Stomach (tissue), 9 donors: ENCODE data around the gene RBBP5. TPM values are rescaled to one million over a fixed set of nuclear protein-coding genes. Genes with fewer than 3 reads are reported as not detected.

Experiments used
- DNase-seq, 2 donors: peaks; one replicate each; pipeline versions ENCODE4 v3.0.0 to v3.0.0-alpha.2; 2013 to 2019
- H3K27ac ChIP-seq, 5 donors: fragments of 200-600 bp in 4 of 5; sonication (generic) in 4 of 5; one replicate each; pipeline ENCODE4 v1.5.1; 2013 to 2019; ENCODE audit warnings: mild to moderate bottlenecking in 1 of 5, moderate library complexity in 1 of 5
- H3K27me3 ChIP-seq, 3 donors: fragments of 200-600 bp; sonication (generic); one replicate each; pipeline ENCODE4 v1.5.1; 2017 to 2019; ENCODE audit warnings: mixed run types in 1 of 3
- H3K36me3 ChIP-seq, 4 donors: fragments of 200-600 bp; sonication (generic); 1 replicate in 3 of 4; 2 replicates in 1 of 4; pipeline ENCODE4 v1.5.1; 2016 to 2019
- H3K4me1 ChIP-seq, 4 donors: fragments of 200-600 bp; sonication (generic); one replicate each; pipeline ENCODE4 v1.5.1; 2016 to 2019
- H3K4me3 ChIP-seq, 4 donors: fragments of 200-600 bp; sonication (generic) in 3 of 4; one replicate each; pipeline ENCODE4 v1.5.1; 2016 to 2019; ENCODE audit warnings: mild to moderate bottlenecking in 1 of 4
- H3K9me3 ChIP-seq, 4 donors: fragments of 200-600 bp; sonication (generic); one replicate each; pipeline ENCODE4 v1.5.1; 2016 to 2019
- CTCF ChIP-seq, 7 experiments: fragments of 450-650 bp in 4 of 7; fragments of 200-600 bp in 3 of 7; sonication (generic) in 3 of 7; IDR thresholded peaks; one replicate each; pipeline ENCODE4 v1.5.1; 2016 to 2019; ENCODE audit warnings: antibody characterized with exemption in 7 of 7, control low read depth in 2 of 7, mild to moderate bottlenecking in 1 of 7
- EP300 ChIP-seq: sonication (generic); formaldehyde crosslinking; IDR thresholded peaks from one replicate; pipeline ENCODE4 v1.6.1; 2017; ENCODE audit warnings: antibody characterized with exemption
- POLR2A ChIP-seq, 4 donors: fragments of 450-650 bp; IDR thresholded peaks; one replicate each; pipeline ENCODE4 v1.6.1; 2016; ENCODE audit warnings: antibody characterized with exemption in 4 of 4, control low read depth in 2 of 4, mild to moderate bottlenecking in 1 of 4, moderate library complexity in 1 of 4
- POLR2AphosphoS5 ChIP-seq, 3 donors: sonication (generic); formaldehyde crosslinking; IDR thresholded peaks; one replicate each; pipeline ENCODE4 v1.6.1; 2016; ENCODE audit warnings: antibody characterized with exemption in 3 of 3
- WGBS, 5 donors: extraction: QIAGEN DNeasy Blood & Tissue Kit in 3 of 5; methylation state at CpG; one replicate each; pipeline versions ENCODE4 v1.1.5 to v1.1.7; 2013 to 2018; 5-methylcytosine and 5-hydroxymethylcytosine counted together
- intact Hi-C: fragments of 100-400 bp; cut with DNase I; formaldehyde crosslinking; loops from one replicate; pipeline ENCODE4 v1.15.1; 2023; ENCODE audit warnings: low total_unique reads
- polyA plus RNA-seq, 3 donors: library from polyadenylated mRNA; stranded (reverse); fragments of 200-250 nt; gene quantifications; one replicate each; pipeline ENCODE4 v1.2.3, GENCODE V29; 2013
- total RNA-seq, 5 donors: library from RNA; depleted of rRNA; stranded (reverse); fragments of >200 nt; gene quantifications; one replicate each; pipeline versions ENCODE4 v1.1.0 to v1.2.3, GENCODE V29; 2014 to 2016
- donor health status: healthy with polysubstance abuse.
- donor health status: Bipolar disorder and iron deficiency.
- donor health status: healthy.

The RBBP5 gene
- total and polyA plus RNA-seq, 8 donors = 1.4 to 13.4 (median 5.3) TPM

- H3K4me1 ChIP-seq = peaks cover 0 to 8% (median 3%) of the 10 kb centered on the region in 4 donors
- no peaks in the 10 kb centered on the region for H3K9me3 ChIP-seq
- no peak overlapping the region for H3K4me3 ChIP-seq
- H3K27me3 ChIP-seq = peaks cover 0 to 10% (median 0%) of the 10 kb centered on the region in 3 donors
- H3K36me3 ChIP-seq = no peaks in the 10 kb centered on the region
- TF ChIP-seq EP300 (no peak), CTCF (IDR thresholded peaks at IDR 0.05) (no peak), POLR2A (IDR thresholded peaks at IDR 0.05) (no peak), POLR2AphosphoS5 (IDR thresholded peaks at IDR 0.05) (no peak)
- no peak overlapping the region for H3K27ac ChIP-seq
- 86 to 95% (median 93%) methylated on average over 8 of the region's 8 CpGs for WGBS, 5 donors
- intact Hi-C loops = no loop called here
- DNase-seq = no peak
Measured at GRCh38 chr1:205062319-205062718, 59.5 kb downstream of the RBBP5 start.

GRCh38 chr1:205061665-205062069 is 60.1 kb downstream of the RBBP5 start:
- no peak for TF ChIP-seq POLR2AphosphoS5 (IDR thresholded peaks at IDR 0.05)
- no peak for TF ChIP-seq EP300
- TF ChIP-seq POLR2A (IDR thresholded peaks at IDR 0.05) = no peak
- peak in 5 of 7 experiments; percentile 65 to 84 (median 72) for TF ChIP-seq CTCF (IDR thresholded peaks at IDR 0.05)
- no peaks in the 10 kb centered on the region for H3K36me3 ChIP-seq
- intact Hi-C loops = no loop called here
- H3K4me3 ChIP-seq = no peak overlapping the region
- no peaks in the 10 kb centered on the region for H3K9me3 ChIP-seq
- peaks cover 0 to 8% (median 3%) of the 10 kb centered on the region in 4 donors for H3K4me1 ChIP-seq
- DNase-seq = peak; percentile 72 to 91
- H3K27ac ChIP-seq = no peak overlapping the region
- peaks cover 0 to 10% (median 0%) of the 10 kb centered on the region in 3 donors for H3K27me3 ChIP-seq
- 24 to 41% (median 30%) methylated on average over 13 of the region's 13 CpGs for WGBS, 5 donors

GRCh38 chr1:205061227-205061626 is 60.6 kb downstream of the RBBP5 start:
- no peak overlapping the region for H3K27ac ChIP-seq
- intact Hi-C loops = no loop called here
- no peaks in the 10 kb centered on the region for H3K9me3 ChIP-seq
- peaks cover 0 to 12% (median 0%) of the 10 kb centered on the region in 3 donors for H3K27me3 ChIP-seq
- peaks cover 0 to 8% (median 3%) of the 10 kb centered on the region in 4 donors for H3K4me1 ChIP-seq
- TF ChIP-seq POLR2A (IDR thresholded peaks at IDR 0.05) (no peak), POLR2AphosphoS5 (IDR thresholded peaks at IDR 0.05) (no peak), CTCF (IDR thresholded peaks at IDR 0.05) (no peak), EP300 (no peak)
- DNase-seq = no peak
- no peaks in the 10 kb centered on the region for H3K36me3 ChIP-seq
- no peak overlapping the region for H3K4me3 ChIP-seq
- 73 to 89% (median 76%) methylated on average over 7 to 14 of the region's 14 CpGs for WGBS, 5 donors

GRCh38 chr1:205060746-205061145 is 61.0 kb downstream of the RBBP5 start:
- 72 to 95% (median 86%) methylated on average over 8 to 10 of the region's 10 CpGs for WGBS, 5 donors
- TF ChIP-seq POLR2AphosphoS5 (IDR thresholded peaks at IDR 0.05) (no peak), EP300 (no peak), POLR2A (IDR thresholded peaks at IDR 0.05) (no peak), CTCF (IDR thresholded peaks at IDR 0.05) (no peak)
- no peak for DNase-seq

More at GRCh38 chr1:205060746-205061145, 61.0 kb downstream of the RBBP5 start:
- intact Hi-C loops = no loop called here
- Histone ChIP-seq H3K9me3 (no peaks in the 10 kb centered on the region), H3K27ac (no peak overlapping the region), H3K4me1 (peaks cover 0 to 8% (median 3%) of the 10 kb centered on the region in 4 donors), H3K27me3 (peaks cover 0 to 10% (median 0%) of the 10 kb centered on the region in 3 donors), H3K36me3 (no peaks in the 10 kb centered on the region), H3K4me3 (no peak overlapping the region)
